Astrocyte of the spinal cord (primary cell): ENCODE measurements around the gene ABI3BP.

Experiments used
- DNase-seq: peaks from one replicate; pipeline ENCODE4 v3.0.0; 2011; ENCODE audit warnings: low read depth, low spot score
- H3K4me3 ChIP-seq: 2 replicates; pipeline ENCODE4 v1.5.1; 2011; ENCODE audit warnings: low read depth, mild to moderate bottlenecking, low read length, moderate library complexity
- CTCF ChIP-seq: IDR thresholded peaks from 2 replicates; pipeline ENCODE4 v1.5.1; 2012; ENCODE audit warnings: low read depth, mild to moderate bottlenecking, low read length, inconsistent platforms
- in situ Hi-C: cut with HindIII; loops from 2 replicates; pipeline ENCODE4 v1.10.0; 2017; ENCODE audit warnings: low sequenced_read_pairs

ABI3BP gene

GRCh38 chr3:100902572-100902971 is 90.6 kb downstream of the ABI3BP start:
- no peak overlapping the region for H3K4me3 ChIP-seq
- no peak for DNase-seq
- in situ Hi-C loops = no loop called here
- no peak for TF ChIP-seq CTCF

- no peak for TF ChIP-seq CTCF
- no peak overlapping the region for H3K4me3 ChIP-seq
- in situ Hi-C loops = no loop called here
- no peak for DNase-seq
Observed at GRCh38 chr3:100900671-100901335, 92.4 kb downstream of the ABI3BP start.

- no peak for DNase-seq
- TF ChIP-seq CTCF = no peak
- in situ Hi-C loops = loop anchor here (10.0 kb wide), 1 partner anchor 295 kb away; no protein-coding TSS in a partner anchor
- no peak overlapping the region for H3K4me3 ChIP-seq
Observed at GRCh38 chr3:100899440-100900091, 93.7 kb downstream of the ABI3BP start.

- DNase-seq = no peak
- in situ Hi-C loops = loop anchor here (10.0 kb wide), 1 partner anchor 296 kb away; no protein-coding TSS in a partner anchor
- no peak overlapping the region for H3K4me3 ChIP-seq
- no peak for TF ChIP-seq CTCF
Observed at GRCh38 chr3:100898681-100899080, 94.5 kb downstream of the ABI3BP start.

GRCh38 chr3:100896994-100897393 is 96.2 kb downstream of the ABI3BP start:
- no peak for TF ChIP-seq CTCF
- in situ Hi-C loops = loop anchor here (10.0 kb wide), 1 partner anchor 298 kb away; no protein-coding TSS in a partner anchor
- no peak for DNase-seq
- no peak overlapping the region for H3K4me3 ChIP-seq

GRCh38 chr3:100893590-100893989 is 99.6 kb downstream of the ABI3BP start:
- peak; percentile 80 for TF ChIP-seq CTCF
- in situ Hi-C loops = loop anchor here (10.0 kb wide), 1 partner anchor 301 kb away; no protein-coding TSS in a partner anchor
- H3K4me3 ChIP-seq = no peak overlapping the region
- DNase-seq = peak; percentile 46
